DND-41 (cell line): ENCODE measurements around the gene KIF4B.

Experiments
- CTCF ChIP-seq: IDR thresholded peaks from 2 replicates; pipeline ENCODE4 v1.5.1; 2012; ENCODE audit warnings: borderline replicate concordance, low read length, moderate library complexity, mild to moderate bottlenecking; ENCODE audit not compliant: poor library complexity, severe bottlenecking; ENCODE audit errors: extremely low read depth
- EZH2 ChIP-seq: IDR thresholded peaks from 3 replicates; pipeline ENCODE4 v1.6.1; 2012; ENCODE audit warnings: borderline replicate concordance, low read depth, mild to moderate bottlenecking, moderate library complexity, low read length, inconsistent platforms; ENCODE audit not compliant: severe bottlenecking

DNA sequence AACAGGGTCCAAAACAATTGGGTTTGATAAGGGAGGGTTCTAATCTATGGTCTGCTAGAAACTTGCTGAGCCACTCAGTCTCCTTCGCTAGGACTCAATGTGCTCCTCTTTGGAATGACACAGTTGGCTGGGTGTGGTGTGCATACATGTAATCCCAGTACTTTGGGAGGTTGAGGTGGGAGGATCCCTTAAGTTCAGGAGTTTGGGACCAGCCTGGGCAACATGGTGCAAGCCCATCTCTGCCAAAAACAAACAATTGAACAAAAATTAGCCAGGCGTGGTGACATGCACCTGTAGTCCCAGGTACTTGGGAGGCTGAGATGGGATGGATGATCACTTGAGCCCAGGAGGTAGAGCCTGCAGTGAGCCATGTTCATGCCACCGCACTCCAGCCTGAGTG is 2.7 kb upstream of the KIF4B start:
- TF ChIP-seq CTCF: no peak
- no peak for TF ChIP-seq EZH2
